Measurements from ENCODE around the gene LST1. TPM values are rescaled to one million over a fixed set of nuclear protein-coding genes. Genes with fewer than 3 reads are reported as not detected.

LST1 gene
- total and polyA plus RNA-seq, 2 donors (not counting 1 experiment from before 2014, with no cell fraction given), result 7.4 to 30.5 TPM

DNA sequence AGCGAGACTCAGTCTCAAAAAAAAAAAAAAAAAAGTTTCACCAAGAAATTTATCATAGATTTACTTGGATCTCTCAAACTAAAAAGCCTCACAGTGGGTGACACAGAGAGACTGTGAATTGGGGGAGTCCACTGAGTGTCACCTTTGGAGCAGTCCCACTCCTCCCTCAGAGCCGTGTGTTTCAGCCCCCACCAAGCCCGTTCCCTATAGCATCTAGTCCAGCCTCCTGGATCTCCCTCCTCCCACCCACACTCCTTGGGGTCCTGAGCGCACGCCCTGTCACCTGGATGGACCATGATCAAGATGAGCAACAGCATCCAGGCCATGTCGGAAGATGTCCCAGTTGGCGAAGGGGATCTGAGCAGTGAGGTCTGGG is 6.3 kb downstream of the LST1 start:
- Histone ChIP-seq H3K36me3 (replicated peaks in 1 of 2; ENCODE audit: control extremely low read depth in 1 of 2, control insufficient read depth in 1 of 2, extremely low read depth in 1 of 2, insufficient read depth in 2 of 2, low read length in 1 of 2) (no peaks in the 10 kb centered on the region), H3K9ac (ENCODE audit: low read length) (peak overlapping the region; percentile 49), H3K9me3 (ENCODE audit: control extremely low read depth in 1 of 3, control insufficient read depth in 2 of 3, insufficient read depth in 1 of 3, low read length in 2 of 3) (no peaks in the 10 kb centered on the region), H3K4me3 (ENCODE audit: control extremely low read depth in 1 of 5, extremely low read depth in 1 of 5, insufficient read depth in 1 of 5, low read depth in 2 of 5, low read length in 4 of 5) (peak overlapping the region; percentile 7 to 62 (median 33)), H2AFZ (ENCODE audit: insufficient read depth, low read depth, low read length, poor library complexity, severe bottlenecking) (peak overlapping the region; percentile 68), H3K27ac (ENCODE audit: low read length in 2 of 2) (peak overlapping the region; percentile 66 to 68), H3K79me2 (ENCODE audit: control insufficient read depth, insufficient read depth, low read length) (peaks cover 87% of the 10 kb centered on the region), H3K4me2 (replicated peaks; ENCODE audit: low read depth, low read length, poor library complexity, severe bottlenecking) (peak overlapping the region; percentile 71), H4K20me1 (ENCODE audit: control insufficient read depth, insufficient read depth, low read length, poor library complexity, severe bottlenecking) (no peaks in the 10 kb centered on the region), H3K27me3 (replicated peaks in 1 of 4; ENCODE audit: control extremely low read depth in 1 of 4, control insufficient read depth in 3 of 4, insufficient read depth in 4 of 4, low read length in 3 of 4) (no peaks in the 10 kb centered on the region), H3K4me1 (ENCODE audit: control insufficient read depth in 2 of 2, insufficient read depth in 2 of 2, low read length in 2 of 2) (peaks cover 80 to 90% of the 10 kb centered on the region in 2 donors)
- Mint-ChIP-seq H3K27me3 (no peaks in the 10 kb centered on the region), H3K9me3 (ENCODE audit: insufficient read depth) (no peaks in the 10 kb centered on the region), H3K4me1 (peaks cover 76% of the 10 kb centered on the region), H3K27ac (peak overlapping the region; percentile 98), H3K4me3 (peak overlapping the region; percentile 85)
- CTCF ChIA-PET, result interaction anchor here (0.6 to 35.3 kb wide), 6 partner anchors 11 to 400 kb away, joined by 3 to 2241 read pairs (median 4); partner anchors contain the start of genes ATP6V1G2, LST1, LTA and LTB
- POLR2A ChIA-PET, result interaction anchor here (0.7 to 35.3 kb wide), 6 partner anchors 23 to 306 kb away, joined by 3 to 1450 read pairs (median 6); partner anchors contain the start of genes ATP6V1G2, DDX39B, LST1 and LTA
- DNase-seq (no peak), ATAC-seq (ENCODE audit: low read depth) (peak; percentile 1)
- TF ChIP-seq, protein P1, sequence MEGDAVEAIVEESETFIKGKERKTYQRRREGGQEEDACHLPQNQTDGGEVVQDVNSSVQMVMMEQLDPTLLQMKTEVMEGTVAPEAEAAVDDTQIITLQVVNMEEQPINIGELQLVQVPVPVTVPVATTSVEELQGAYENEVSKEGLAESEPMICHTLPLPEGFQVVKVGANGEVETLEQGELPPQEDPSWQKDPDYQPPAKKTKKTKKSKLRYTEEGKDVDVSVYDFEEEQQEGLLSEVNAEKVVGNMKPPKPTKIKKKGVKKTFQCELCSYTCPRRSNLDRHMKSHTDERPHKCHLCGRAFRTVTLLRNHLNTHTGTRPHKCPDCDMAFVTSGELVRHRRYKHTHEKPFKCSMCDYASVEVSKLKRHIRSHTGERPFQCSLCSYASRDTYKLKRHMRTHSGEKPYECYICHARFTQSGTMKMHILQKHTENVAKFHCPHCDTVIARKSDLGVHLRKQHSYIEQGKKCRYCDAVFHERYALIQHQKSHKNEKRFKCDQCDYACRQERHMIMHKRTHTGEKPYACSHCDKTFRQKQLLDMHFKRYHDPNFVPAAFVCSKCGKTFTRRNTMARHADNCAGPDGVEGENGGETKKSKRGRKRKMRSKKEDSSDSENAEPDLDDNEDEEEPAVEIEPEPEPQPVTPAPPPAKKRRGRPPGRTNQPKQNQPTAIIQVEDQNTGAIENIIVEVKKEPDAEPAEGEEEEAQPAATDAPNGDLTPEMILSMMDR (IDR thresholded peaks at IDR 0.05), result no peak
- TF ChIP-seq EZH2 (IDR thresholded peaks at IDR 0.05; ENCODE audit: borderline replicate concordance, insufficient read depth, low read depth, low read length, poor library complexity, severe bottlenecking), result no peak
- intact Hi-C loops (cut with micrococcal nuclease), result loop anchor here (1.0 kb wide), 1 partner anchor 24 kb away; no protein-coding TSS in a partner anchor
- 53% methylated on average over 3 of the region's 7 CpGs for WGBS (ENCODE audit: insufficient coverage)

DNA sequence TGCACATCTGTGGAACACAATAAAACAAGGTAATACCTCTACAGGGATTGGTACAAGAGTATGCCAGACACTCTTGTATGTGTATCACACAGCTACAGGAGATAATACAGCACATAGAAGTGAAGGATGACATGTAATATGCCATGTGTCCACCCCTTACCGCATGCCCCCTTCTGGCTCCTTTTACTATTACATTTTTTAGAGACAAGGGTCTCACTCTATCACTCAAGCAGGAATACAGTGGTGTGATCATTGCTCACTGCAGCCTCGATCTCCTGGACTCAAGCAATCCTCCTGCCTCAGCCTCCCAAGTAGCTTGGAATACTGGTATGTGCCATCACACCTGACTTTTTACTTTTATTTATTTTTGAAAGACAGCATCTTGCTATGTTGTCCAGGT is 10.9 kb downstream of the LST1 start:
- WGBS (ENCODE audit: insufficient coverage), result no CpG with 5 or more reads among the region's 2 CpGs
- Histone ChIP-seq H3K36me3 (replicated peaks in 1 of 2; ENCODE audit: control extremely low read depth in 1 of 2, control insufficient read depth in 1 of 2, extremely low read depth in 1 of 2, insufficient read depth in 2 of 2, low read length in 1 of 2) (no peaks in the 10 kb centered on the region), H3K4me1 (ENCODE audit: control insufficient read depth in 2 of 2, insufficient read depth in 2 of 2, low read length in 2 of 2) (peaks cover 49 to 61% of the 10 kb centered on the region in 2 donors), H3K9me3 (ENCODE audit: control extremely low read depth in 1 of 3, control insufficient read depth in 2 of 3, insufficient read depth in 1 of 3, low read length in 2 of 3) (no peaks in the 10 kb centered on the region), H2AFZ (ENCODE audit: insufficient read depth, low read depth, low read length, poor library complexity, severe bottlenecking) (no peak overlapping the region), H4K20me1 (ENCODE audit: control insufficient read depth, insufficient read depth, low read length, poor library complexity, severe bottlenecking) (no peaks in the 10 kb centered on the region), H3K27me3 (replicated peaks in 1 of 4; ENCODE audit: control extremely low read depth in 1 of 4, control insufficient read depth in 3 of 4, insufficient read depth in 4 of 4, low read length in 3 of 4) (no peaks in the 10 kb centered on the region), H3K79me2 (ENCODE audit: control insufficient read depth, insufficient read depth, low read length) (peaks cover 58% of the 10 kb centered on the region), H3K27ac (ENCODE audit: low read length in 2 of 2) (peak overlapping the region in 1 of 2 donors; percentile 27), H3K4me3 (ENCODE audit: control extremely low read depth in 1 of 5, extremely low read depth in 1 of 5, insufficient read depth in 1 of 5, low read depth in 2 of 5, low read length in 4 of 5) (no peak overlapping the region), H3K9ac (ENCODE audit: low read length) (no peak overlapping the region), H3K4me2 (replicated peaks; ENCODE audit: low read depth, low read length, poor library complexity, severe bottlenecking) (peak overlapping the region; percentile 60)
- Mint-ChIP-seq H3K4me3 (peak overlapping the region; percentile 35), H3K27ac (peak overlapping the region; percentile 75), H3K27me3 (no peaks in the 10 kb centered on the region), H3K4me1 (peaks cover 52% of the 10 kb centered on the region), H3K9me3 (ENCODE audit: insufficient read depth) (no peaks in the 10 kb centered on the region)
- intact Hi-C loops (cut with micrococcal nuclease), result loop anchor here (1.0 kb wide), 1 partner anchor 16 kb away; no protein-coding TSS in a partner anchor
- ChIA-PET POLR2A (interaction anchor here (1.0 to 35.3 kb wide), 3 partner anchors 9 to 31 kb away, joined by 3 to 1450 read pairs (median 5); partner anchors contain the start of genes ATP6V1G2, LST1, LTA and LTB), CTCF (interaction anchor here (0.6 to 35.3 kb wide), 14 partner anchors 13 to 582 kb away, joined by 3 to 2241 read pairs (median 8); partner anchors contain the start of genes AIF1, ATP6V1G2, DDX39B and LST1)
- DNase-seq (peak; percentile 86), ATAC-seq (ENCODE audit: low read depth) (peak; percentile 68)
- TF ChIP-seq, protein P1 (IDR thresholded peaks at IDR 0.05), result peak; percentile 80
- no peak for TF ChIP-seq EZH2 (IDR thresholded peaks at IDR 0.05; ENCODE audit: borderline replicate concordance, insufficient read depth, low read depth, low read length, poor library complexity, severe bottlenecking)

All from B cell (primary cell).